Measurements from ENCODE around the gene SLC23A2. TPM values are rescaled to one million over a fixed set of nuclear protein-coding genes. Genes with fewer than 3 reads are reported as not detected.
"Not testable (repeated sequence)": the region's sequence is repeated elsewhere in the genome, so short reads cannot be mapped to it uniquely, and the experiment has no call there.

Gene SLC23A2
- total and polyA plus RNA-seq, 4 donors = 3.5 to 38.2 (median 17.9) TPM

DNA sequence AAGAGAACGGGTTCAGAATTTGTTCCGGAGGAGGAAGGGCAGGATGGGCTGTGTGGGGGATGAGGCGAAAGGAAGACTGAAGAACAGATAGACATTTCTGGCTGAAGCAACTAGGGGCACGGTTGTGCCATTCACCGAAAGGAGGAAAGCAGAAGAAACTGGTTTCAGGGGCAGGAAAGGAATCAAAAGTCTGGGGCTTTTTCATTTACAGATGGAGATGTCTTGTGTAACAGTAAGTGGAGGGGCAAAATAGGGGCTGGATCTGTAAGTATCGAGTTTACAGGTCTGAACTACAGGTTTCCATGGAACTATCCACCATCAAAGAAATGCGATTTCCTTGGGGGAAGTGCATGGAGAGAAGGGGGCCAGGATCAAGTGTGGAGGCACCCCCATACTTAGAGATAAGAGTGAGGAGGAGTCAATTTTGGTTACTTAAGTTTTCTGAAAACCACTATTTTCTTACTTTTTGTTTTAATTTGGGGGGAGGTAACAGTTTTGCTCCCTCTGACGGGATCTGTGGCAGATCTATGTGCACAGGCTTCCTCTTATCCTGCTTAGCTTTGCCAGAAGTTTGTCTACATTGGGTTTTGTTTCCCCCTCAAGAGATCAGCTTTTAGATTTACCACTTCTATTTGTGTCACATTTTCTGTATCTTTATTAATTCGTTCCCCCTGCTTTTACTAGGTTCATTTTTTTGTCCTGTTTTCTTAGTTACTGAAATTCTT is 120.1 kb downstream of the SLC23A2 start:
- ATAC-seq (ENCODE audit: low FRiP score) (no peak), DNase-seq (no peak)
- H3K4me1 ChIP-seq (ENCODE audit: control insufficient read depth in 1 of 2, insufficient read depth in 2 of 2, low read length in 2 of 2) = peaks cover 0 to 4% of the 10 kb centered on the region in 2 donors
- H3K4me3 ChIP-seq (ENCODE audit: low read length in 2 of 2) = no peak overlapping the region
- H3K36me3 ChIP-seq (ENCODE audit: control insufficient read depth in 1 of 2, insufficient read depth in 2 of 2, low read length in 1 of 2) = peaks cover 0 to 1% of the 10 kb centered on the region in 2 donors
- H3K9me3 ChIP-seq (ENCODE audit: control insufficient read depth, low read length) = no peaks in the 10 kb centered on the region
- no peaks in the 10 kb centered on the region for H3K27me3 ChIP-seq (ENCODE audit: control insufficient read depth in 1 of 2, insufficient read depth in 2 of 2, low read length in 1 of 2)
- H3K27ac ChIP-seq (ENCODE audit: low read depth in 1 of 2, low read length in 2 of 2) = no peak overlapping the region
- intact Hi-C loops (cut with DNase I) = no loop called here
- 90 to 91% methylated on average over 9 of the region's 9 CpGs for WGBS, 2 donors

DNA sequence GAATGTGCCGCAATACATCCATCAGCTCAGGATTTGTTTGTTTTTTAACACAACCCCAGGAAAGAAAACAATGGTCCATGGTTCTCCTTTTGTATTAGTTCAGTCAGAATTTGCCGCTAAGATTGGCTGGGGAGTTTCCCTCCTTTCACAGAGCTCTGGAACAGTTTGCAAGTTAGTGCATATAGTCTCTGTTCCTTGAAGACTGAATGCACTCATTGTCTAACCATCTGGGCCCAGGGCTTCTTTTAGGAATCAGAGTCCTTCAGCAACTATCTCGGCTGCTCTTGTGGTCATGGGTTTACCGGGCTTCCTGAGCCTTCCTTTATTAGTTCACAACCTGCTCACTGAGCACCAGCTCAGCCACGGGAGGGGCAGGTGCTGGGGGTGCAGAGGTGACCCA is 121.3 kb downstream of the SLC23A2 start:
- Histone ChIP-seq H3K27me3 (ENCODE audit: control insufficient read depth in 1 of 2, insufficient read depth in 2 of 2, low read length in 1 of 2) (no peaks in the 10 kb centered on the region), H3K27ac (ENCODE audit: low read depth in 1 of 2, low read length in 2 of 2) (no peak overlapping the region), H3K4me3 (ENCODE audit: low read length in 2 of 2) (no peak overlapping the region), H3K9me3 (ENCODE audit: control insufficient read depth, low read length) (no peaks in the 10 kb centered on the region), H3K4me1 (ENCODE audit: control insufficient read depth in 1 of 2, insufficient read depth in 2 of 2, low read length in 2 of 2) (peaks cover 0 to 4% of the 10 kb centered on the region in 2 donors), H3K36me3 (ENCODE audit: control insufficient read depth in 1 of 2, insufficient read depth in 2 of 2, low read length in 1 of 2) (peaks cover 0 to 1% of the 10 kb centered on the region in 2 donors)
- intact Hi-C loops (cut with DNase I) = no loop called here
- WGBS, 2 donors = 85 to 87% methylated on average over 5 of the region's 5 CpGs
- DNase-seq (no peak), ATAC-seq (ENCODE audit: low FRiP score) (no peak)

DNA sequence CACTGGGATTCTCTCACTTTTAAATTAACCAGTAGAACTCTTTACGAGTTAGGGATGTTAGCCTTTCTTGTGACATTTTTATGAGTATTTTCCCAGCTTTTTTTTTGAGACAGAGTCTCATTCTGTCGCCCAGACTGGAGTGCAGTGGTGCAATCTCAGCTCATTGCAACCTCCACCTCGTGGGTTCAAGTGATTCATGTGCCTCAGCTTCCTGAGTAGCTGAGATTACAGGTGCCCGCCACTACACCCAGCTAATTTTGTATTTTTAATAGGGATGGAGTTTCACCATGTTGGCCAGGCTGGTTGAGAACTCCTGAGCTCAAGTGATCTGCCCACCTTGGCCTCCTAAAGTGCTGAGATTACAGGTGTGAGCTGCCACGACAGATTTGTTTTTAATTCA is 123.2 kb downstream of the SLC23A2 start:
- H3K9me3 ChIP-seq (ENCODE audit: control insufficient read depth, low read length); H3K4me3 ChIP-seq (ENCODE audit: low read length in 2 of 2); H3K36me3 ChIP-seq (ENCODE audit: control insufficient read depth in 1 of 2, insufficient read depth in 2 of 2, low read length in 1 of 2); intact Hi-C loops (cut with DNase I); H3K27ac ChIP-seq (ENCODE audit: low read depth in 1 of 2, low read length in 2 of 2); DNase-seq; ATAC-seq (ENCODE audit: low FRiP score); H3K4me1 ChIP-seq (ENCODE audit: control insufficient read depth in 1 of 2, insufficient read depth in 2 of 2, low read length in 2 of 2); H3K27me3 ChIP-seq (ENCODE audit: control insufficient read depth in 1 of 2, insufficient read depth in 2 of 2, low read length in 1 of 2): not testable (repeated sequence)
- WGBS, 2 donors = 88 to 89% methylated on average over 5 of the region's 5 CpGs

DNA sequence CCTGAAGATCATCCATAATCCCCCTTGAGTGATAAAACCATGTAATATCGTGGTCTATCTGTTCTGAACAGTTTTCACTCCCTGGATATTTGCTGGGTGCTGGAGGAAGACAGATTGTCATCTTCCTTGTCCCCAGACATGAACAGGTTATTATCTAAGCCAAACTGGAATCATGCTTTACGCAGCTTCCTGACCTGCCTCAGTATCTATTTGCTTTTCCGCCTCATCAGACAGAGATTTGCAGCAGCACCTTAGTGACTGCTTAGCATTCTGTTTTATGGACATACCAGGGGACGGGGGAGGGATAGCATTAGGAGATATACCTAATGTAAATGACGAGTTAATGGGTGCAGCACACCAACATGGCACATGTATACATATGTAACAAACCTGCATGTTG is 124.6 kb downstream of the SLC23A2 start:
- DNase-seq = no peak
- Histone ChIP-seq H3K27me3 (ENCODE audit: control insufficient read depth in 1 of 2, insufficient read depth in 2 of 2, low read length in 1 of 2) (no peaks in the 10 kb centered on the region), H3K27ac (ENCODE audit: low read depth in 1 of 2, low read length in 2 of 2) (no peak overlapping the region), H3K4me3 (ENCODE audit: low read length in 2 of 2) (no peak overlapping the region), H3K9me3 (ENCODE audit: control insufficient read depth, low read length) (no peaks in the 10 kb centered on the region), H3K4me1 (ENCODE audit: control insufficient read depth in 1 of 2, insufficient read depth in 2 of 2, low read length in 2 of 2) (no peaks in the 10 kb centered on the region), H3K36me3 (ENCODE audit: control insufficient read depth in 1 of 2, insufficient read depth in 2 of 2, low read length in 1 of 2) (peaks cover 0 to 7% of the 10 kb centered on the region in 2 donors)
- WGBS, 2 donors = 92 to 96% methylated on average over 5 of the region's 5 CpGs
- ATAC-seq (ENCODE audit: low FRiP score) = no peak
- intact Hi-C loops (cut with DNase I) = no loop called here

DNA sequence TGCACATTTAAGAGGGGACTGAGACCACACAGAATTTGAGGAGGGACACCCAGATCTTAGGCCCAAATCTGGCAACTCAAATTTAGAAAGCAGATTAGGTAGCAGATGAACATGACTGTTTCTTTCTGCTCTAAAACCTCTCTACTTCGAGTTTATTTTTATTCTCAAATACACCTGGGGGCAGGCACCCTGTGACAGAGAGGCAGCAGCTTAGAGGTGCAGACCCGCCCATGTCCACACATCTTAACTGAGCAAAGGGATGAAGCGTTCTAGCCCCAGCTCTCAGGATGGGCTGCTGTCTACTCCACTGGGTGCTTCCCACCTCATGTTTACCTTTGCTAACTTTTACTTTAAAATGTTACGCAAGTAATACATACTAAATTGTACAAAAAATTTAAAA is 125.0 kb downstream of the SLC23A2 start:
- H3K36me3 ChIP-seq (ENCODE audit: control insufficient read depth in 1 of 2, insufficient read depth in 2 of 2, low read length in 1 of 2) = peaks cover 0 to 7% of the 10 kb centered on the region in 2 donors
- DNase-seq (no peak), ATAC-seq (ENCODE audit: low FRiP score) (no peak)
- H3K9me3 ChIP-seq (ENCODE audit: control insufficient read depth, low read length) = no peaks in the 10 kb centered on the region
- H3K27ac ChIP-seq (ENCODE audit: low read depth in 1 of 2, low read length in 2 of 2) = no peak overlapping the region
- no peaks in the 10 kb centered on the region for H3K27me3 ChIP-seq (ENCODE audit: control insufficient read depth in 1 of 2, insufficient read depth in 2 of 2, low read length in 1 of 2)
- H3K4me3 ChIP-seq (ENCODE audit: low read length in 2 of 2) = no peak overlapping the region
- no peaks in the 10 kb centered on the region for H3K4me1 ChIP-seq (ENCODE audit: control insufficient read depth in 1 of 2, insufficient read depth in 2 of 2, low read length in 2 of 2)
- WGBS, 2 donors = 90 to 94% methylated on average over 4 of the region's 4 CpGs
- intact Hi-C loops (cut with DNase I) = no loop called here

DNA sequence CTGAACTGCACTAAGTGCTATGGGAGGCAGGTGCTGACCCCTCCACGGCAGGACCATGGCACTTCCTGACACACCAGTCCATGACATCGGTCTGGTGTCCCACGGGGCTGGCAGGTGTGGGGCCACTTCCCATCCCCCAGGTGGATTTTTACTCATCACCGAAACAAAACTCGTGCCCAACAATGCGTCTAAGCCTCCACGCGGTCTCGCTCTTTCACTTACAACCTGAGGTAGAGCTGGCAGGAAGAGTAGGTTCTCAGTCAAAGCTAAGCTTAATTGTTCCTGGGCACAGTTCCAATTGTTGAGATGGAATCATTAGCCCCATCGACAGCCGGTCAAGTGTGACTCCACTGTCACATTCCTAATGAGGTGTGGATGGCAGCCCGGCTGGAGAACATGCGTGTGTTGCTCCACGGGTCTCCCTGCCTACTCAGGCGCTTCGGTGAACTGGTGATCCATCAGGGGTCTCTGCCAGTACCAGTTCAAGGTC is 125.7 kb downstream of the SLC23A2 start:
- intact Hi-C loops (cut with DNase I) = no loop called here
- Histone ChIP-seq H3K4me3 (ENCODE audit: low read length in 2 of 2) (no peak overlapping the region), H3K36me3 (ENCODE audit: control insufficient read depth in 1 of 2, insufficient read depth in 2 of 2, low read length in 1 of 2) (peaks cover 0 to 6% of the 10 kb centered on the region in 2 donors), H3K4me1 (ENCODE audit: control insufficient read depth in 1 of 2, insufficient read depth in 2 of 2, low read length in 2 of 2) (no peaks in the 10 kb centered on the region), H3K27me3 (ENCODE audit: control insufficient read depth in 1 of 2, insufficient read depth in 2 of 2, low read length in 1 of 2) (no peaks in the 10 kb centered on the region), H3K27ac (ENCODE audit: low read depth in 1 of 2, low read length in 2 of 2) (no peak overlapping the region), H3K9me3 (ENCODE audit: control insufficient read depth, low read length) (no peaks in the 10 kb centered on the region)
- ATAC-seq (ENCODE audit: low FRiP score) = no peak
- DNase-seq = no peak
- WGBS, 2 donors = 91 to 94% methylated on average over 16 of the region's 16 CpGs

DNA sequence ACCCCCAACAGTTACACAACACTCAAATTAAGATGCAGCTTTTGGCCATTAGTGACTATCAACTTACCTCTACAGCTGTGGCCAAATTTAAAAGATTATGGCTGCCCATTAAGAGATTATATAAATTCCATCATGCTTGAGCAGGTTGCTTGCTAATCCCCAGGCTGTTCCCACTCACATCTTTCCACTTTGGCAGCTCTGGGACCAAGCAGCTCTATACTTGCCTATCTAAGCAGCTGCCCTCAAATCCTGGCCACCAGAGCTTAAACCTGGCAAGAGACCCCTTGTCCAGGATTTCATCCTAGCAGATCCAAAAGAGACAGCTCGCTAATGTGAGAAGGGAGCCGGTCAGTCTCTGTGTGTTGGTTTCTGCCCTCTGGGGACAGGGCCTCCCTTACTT is 127.9 kb downstream of the SLC23A2 start:
- intact Hi-C loops (cut with DNase I) = no loop called here

DNA sequence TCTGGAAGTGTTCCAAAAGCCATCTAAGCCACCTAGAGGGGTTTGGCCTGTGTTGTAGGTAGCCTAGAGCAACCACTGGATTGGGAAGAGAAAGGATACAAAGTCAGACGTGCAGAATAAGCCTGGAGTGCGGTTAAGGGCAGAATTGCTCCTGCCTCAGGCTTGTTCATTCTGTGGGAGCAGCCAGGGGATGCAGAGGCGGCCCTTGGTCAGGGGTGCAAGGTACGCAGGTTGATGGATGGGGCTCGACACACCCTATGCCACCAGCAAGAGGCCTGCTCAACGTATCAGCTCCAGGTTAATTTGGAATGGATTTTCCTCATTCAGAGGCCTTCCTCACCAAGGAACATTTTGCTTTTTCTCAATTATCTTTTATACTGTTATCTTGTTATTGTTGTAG is 129.8 kb downstream of the SLC23A2 start:
- no peaks in the 10 kb centered on the region for H3K9me3 ChIP-seq (ENCODE audit: control insufficient read depth, low read length)
- no peaks in the 10 kb centered on the region for H3K4me1 ChIP-seq (ENCODE audit: control insufficient read depth in 1 of 2, insufficient read depth in 2 of 2, low read length in 2 of 2)
- no peaks in the 10 kb centered on the region for H3K27me3 ChIP-seq (ENCODE audit: control insufficient read depth in 1 of 2, insufficient read depth in 2 of 2, low read length in 1 of 2)
- H3K36me3 ChIP-seq (ENCODE audit: control insufficient read depth in 1 of 2, insufficient read depth in 2 of 2, low read length in 1 of 2) = peaks cover 0 to 10% of the 10 kb centered on the region in 2 donors
- DNase-seq (no peak), ATAC-seq (ENCODE audit: low FRiP score) (no peak)
- H3K27ac ChIP-seq (ENCODE audit: low read depth in 1 of 2, low read length in 2 of 2) = no peak overlapping the region
- no peak overlapping the region for H3K4me3 ChIP-seq (ENCODE audit: low read length in 2 of 2)
- WGBS, 2 donors = 93% methylated on average over 6 of the region's 6 CpGs
- intact Hi-C loops (cut with DNase I) = no loop called here

More for the DNA sequence above, 127.9 kb downstream of the SLC23A2 start:
- DNase-seq (no peak), ATAC-seq (ENCODE audit: low FRiP score) (no peak)
- Histone ChIP-seq H3K4me1 (ENCODE audit: control insufficient read depth in 1 of 2, insufficient read depth in 2 of 2, low read length in 2 of 2) (no peaks in the 10 kb centered on the region), H3K9me3 (ENCODE audit: control insufficient read depth, low read length) (no peaks in the 10 kb centered on the region), H3K27me3 (ENCODE audit: control insufficient read depth in 1 of 2, insufficient read depth in 2 of 2, low read length in 1 of 2) (no peaks in the 10 kb centered on the region), H3K36me3 (ENCODE audit: control insufficient read depth in 1 of 2, insufficient read depth in 2 of 2, low read length in 1 of 2) (peaks cover 0 to 10% of the 10 kb centered on the region in 2 donors), H3K27ac (ENCODE audit: low read depth in 1 of 2, low read length in 2 of 2) (no peak overlapping the region), H3K4me3 (ENCODE audit: low read length in 2 of 2) (no peak overlapping the region)
- WGBS, 2 donors = 90 to 92% methylated on average over 2 of the region's 2 CpGs

DNA sequence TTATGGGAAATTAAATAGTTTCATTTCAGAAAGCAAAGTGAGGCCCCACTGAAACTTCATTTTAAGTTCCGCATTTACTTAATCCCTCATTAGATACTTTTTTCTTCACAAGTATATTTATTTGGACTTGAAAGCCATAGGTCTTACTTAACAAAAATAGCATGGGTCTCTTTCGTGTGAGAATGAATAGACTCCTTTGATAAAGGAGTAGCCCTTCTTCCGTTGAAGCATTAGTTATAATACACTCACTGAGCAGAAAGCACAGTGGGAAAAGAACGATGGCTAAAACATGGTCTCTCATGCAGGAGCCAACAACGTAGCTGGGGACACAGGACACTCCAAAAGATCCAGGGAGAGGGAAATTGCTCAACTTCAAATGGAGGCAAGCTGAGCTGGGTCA is 130.4 kb downstream of the SLC23A2 start:
- Histone ChIP-seq H3K9me3 (ENCODE audit: control insufficient read depth, low read length) (no peaks in the 10 kb centered on the region), H3K4me1 (ENCODE audit: control insufficient read depth in 1 of 2, insufficient read depth in 2 of 2, low read length in 2 of 2) (no peaks in the 10 kb centered on the region), H3K36me3 (ENCODE audit: control insufficient read depth in 1 of 2, insufficient read depth in 2 of 2, low read length in 1 of 2) (peaks cover 0 to 10% of the 10 kb centered on the region in 2 donors), H3K27ac (ENCODE audit: low read depth in 1 of 2, low read length in 2 of 2) (no peak overlapping the region), H3K27me3 (ENCODE audit: control insufficient read depth in 1 of 2, insufficient read depth in 2 of 2, low read length in 1 of 2) (no peaks in the 10 kb centered on the region), H3K4me3 (ENCODE audit: low read length in 2 of 2) (no peak overlapping the region)
- DNase-seq (no peak), ATAC-seq (ENCODE audit: low FRiP score) (no peak)
- intact Hi-C loops (cut with DNase I) = no loop called here
- 84 to 85% methylated on average over 5 of the region's 5 CpGs for WGBS, 2 donors
